ENCODE data around the gene TMEM229B.

TMEM229B gene

DNA sequence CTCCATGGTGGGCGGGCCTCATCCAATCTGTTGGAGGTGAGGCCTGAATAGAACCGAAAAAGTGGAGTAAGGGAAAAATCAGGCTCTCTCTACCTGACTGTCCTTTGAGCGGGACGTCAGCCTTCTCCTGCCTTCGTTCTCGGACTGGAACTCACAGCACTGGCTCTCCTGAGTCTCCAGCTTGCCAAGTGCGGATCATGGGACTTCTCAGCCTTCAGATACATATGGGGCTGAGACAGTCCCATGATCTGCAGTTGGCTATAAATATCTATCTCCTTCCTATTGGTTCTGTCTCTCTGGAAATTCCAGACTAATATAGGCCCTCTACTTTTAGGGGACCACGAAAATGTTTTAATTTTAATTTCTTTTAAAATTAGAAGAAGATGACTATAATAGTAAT lies 46.8 kb downstream of the TMEM229B start:
- DNase-seq (ENCODE audit: low read depth in 2 of 2) = no peak
- TF ChIP-seq CTCF (IDR thresholded peaks at IDR 0.05; ENCODE audit: low read depth, low read length) = no peak
- H3K4me3 ChIP-seq (replicated peaks in 1 of 2; ENCODE audit: low read depth in 2 of 2, low read length in 2 of 2) = no peak overlapping the region

- no peak for TF ChIP-seq CTCF (IDR thresholded peaks at IDR 0.05; ENCODE audit: low read depth, low read length)
- DNase-seq (ENCODE audit: low read depth in 2 of 2) = no peak
- H3K4me3 ChIP-seq (replicated peaks in 1 of 2; ENCODE audit: low read depth in 2 of 2, low read length in 2 of 2) = no peak overlapping the region
Observed at GRCh38 chr14:67441256-67441655, 47.3 kb downstream of the TMEM229B start.

DNA sequence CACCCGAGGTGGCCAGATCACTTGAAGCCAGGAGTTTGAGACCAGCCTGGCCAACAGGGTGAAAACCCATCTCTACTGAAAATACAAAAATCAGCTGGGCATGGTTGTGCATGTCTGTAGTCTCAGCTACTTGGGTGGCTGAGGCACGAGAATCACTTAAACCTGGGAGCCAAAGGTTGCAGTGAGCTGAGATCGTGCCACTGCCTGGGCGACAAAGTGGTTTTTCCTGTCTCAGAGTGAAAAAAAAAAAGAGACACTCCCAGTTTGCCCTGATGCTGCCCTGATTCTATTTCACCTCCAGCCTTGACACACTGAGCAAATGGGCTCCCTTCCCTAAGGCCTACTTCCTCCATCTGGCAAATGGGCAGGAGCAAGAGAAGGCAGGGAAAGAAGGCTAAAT lies 48.0 kb downstream of the TMEM229B start:
- TF ChIP-seq CTCF (IDR thresholded peaks at IDR 0.05; ENCODE audit: low read depth, low read length) = no peak
- no peak overlapping the region for H3K4me3 ChIP-seq (replicated peaks in 1 of 2; ENCODE audit: low read depth in 2 of 2, low read length in 2 of 2)

DNA sequence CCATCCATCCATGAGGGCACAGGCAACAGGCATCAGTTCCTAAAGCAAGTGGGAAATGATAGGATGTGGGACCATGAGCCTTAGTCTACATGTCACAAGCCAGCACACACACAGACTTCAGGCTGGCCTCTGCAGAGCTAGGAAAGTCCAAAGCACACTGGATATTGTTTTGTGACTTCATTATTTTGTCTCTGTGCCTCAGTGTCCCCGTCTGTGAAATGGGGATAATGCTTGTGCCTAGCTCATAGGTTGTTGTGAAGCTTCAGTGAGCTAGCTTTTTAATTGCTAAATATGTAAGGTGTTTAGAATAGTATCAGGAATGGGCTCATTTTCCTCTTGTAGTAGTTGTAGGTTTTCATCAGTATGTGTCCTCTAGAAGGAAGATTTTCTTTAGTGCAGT lies 49.6 kb downstream of the TMEM229B start:
- no peak overlapping the region for H3K4me3 ChIP-seq (replicated peaks in 1 of 2; ENCODE audit: low read depth in 2 of 2, low read length in 2 of 2)
- no peak for DNase-seq (ENCODE audit: low read depth in 2 of 2)
- no peak for TF ChIP-seq CTCF (IDR thresholded peaks at IDR 0.05; ENCODE audit: low read depth, low read length)

More for the DNA sequence above, 48.0 kb downstream of the TMEM229B start:
- DNase-seq (ENCODE audit: low read depth in 2 of 2) = no peak

- DNase-seq (ENCODE audit: low read depth in 2 of 2) = no peak
- no peak overlapping the region for H3K4me3 ChIP-seq (replicated peaks in 1 of 2; ENCODE audit: low read depth in 2 of 2, low read length in 2 of 2)
- TF ChIP-seq CTCF (IDR thresholded peaks at IDR 0.05; ENCODE audit: low read depth, low read length) = no peak
Observed at GRCh38 chr14:67436006-67436866, 52.3 kb downstream of the TMEM229B start.

- no peak for TF ChIP-seq CTCF (IDR thresholded peaks at IDR 0.05; ENCODE audit: low read depth, low read length)
- DNase-seq (ENCODE audit: low read depth in 2 of 2) = no peak
- no peak overlapping the region for H3K4me3 ChIP-seq (replicated peaks in 1 of 2; ENCODE audit: low read depth in 2 of 2, low read length in 2 of 2)
Observed at GRCh38 chr14:67435603-67436002, 52.9 kb downstream of the TMEM229B start.
